GM21360 (cell line): Measurements from ENCODE around the gene SBF2.
"Not testable (repeated sequence)": the region's sequence is repeated elsewhere in the genome, so short reads cannot be mapped to it uniquely, and the experiment has no call there.

Source experiments
- ATAC-seq: cut with Tn5 transposase; IDR thresholded peaks from one replicate; pipeline ENCODE4 v1.9.1; 2021; ENCODE audit warnings: mild to moderate bottlenecking, moderate library complexity; ENCODE audit not compliant: unreplicated experiment

Gene SBF2

GRCh38 chr11:10122326-10123197 lies 171.5 kb downstream of the SBF2 start:
- no peak for ATAC-seq

DNA sequence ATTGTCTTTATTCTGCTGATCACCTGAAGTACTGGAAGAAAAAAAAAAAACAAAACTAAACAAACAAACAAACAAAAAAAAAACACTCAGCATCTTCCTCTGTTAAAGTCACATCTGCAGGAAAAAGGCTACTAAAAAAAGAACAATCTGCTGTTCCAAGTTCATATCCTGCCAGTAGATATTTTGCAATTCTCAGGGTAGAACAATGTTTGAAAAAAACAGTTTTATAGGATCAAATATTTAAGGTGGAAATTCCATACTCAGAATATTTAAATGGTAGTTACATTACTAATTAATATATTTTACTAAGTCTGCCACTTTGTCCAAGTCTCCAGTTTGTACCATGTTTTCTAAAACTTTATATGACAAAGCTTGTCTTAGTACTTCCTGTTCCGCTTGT lies 175.2 kb downstream of the SBF2 start:
- no peak for ATAC-seq

- ATAC-seq: no peak
These were observed 176.2 kb downstream of the SBF2 start for GRCh38 chr11:10117709-10118351.

- no peak for ATAC-seq
These were observed 177.4 kb downstream of the SBF2 start for GRCh38 chr11:10116588-10116987.

DNA sequence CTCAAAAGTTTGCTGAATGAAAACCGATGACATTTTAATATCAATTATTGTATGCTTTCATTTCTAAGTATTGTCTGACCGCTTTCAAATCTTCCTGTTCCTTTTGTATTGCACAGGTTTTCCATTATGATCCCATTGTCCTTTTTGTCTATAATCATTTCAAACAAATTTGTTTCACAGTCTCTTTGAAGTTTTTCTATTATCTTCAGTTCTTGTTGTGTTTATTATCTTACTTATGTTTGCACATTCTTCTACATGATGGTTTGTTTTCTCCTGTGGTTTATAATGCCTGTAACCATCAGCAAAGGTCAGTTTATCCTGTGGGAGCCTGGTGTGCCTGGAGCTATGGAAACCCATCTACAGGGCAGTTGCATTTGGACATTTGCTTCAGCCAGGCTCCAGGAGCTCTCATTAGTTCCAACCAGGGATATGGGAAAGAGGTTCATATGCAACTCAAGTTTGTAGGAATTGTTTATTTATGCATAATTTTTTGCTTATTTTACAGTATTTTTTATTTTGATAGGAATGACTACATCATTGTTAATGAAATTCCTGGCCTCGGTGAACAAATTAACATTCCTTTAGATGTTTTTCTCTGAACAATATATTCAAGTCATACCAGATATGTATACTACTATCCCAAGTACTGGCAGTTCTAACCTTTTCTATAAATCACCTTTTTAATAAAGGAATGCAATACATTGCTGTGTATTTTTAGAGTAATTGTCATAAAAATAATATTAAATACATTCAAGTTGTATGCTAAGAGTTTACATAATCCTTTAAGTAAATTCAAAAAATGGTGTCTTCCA lies 179.2 kb downstream of the SBF2 start:
- no peak for ATAC-seq

GRCh38 chr11:10113852-10114251 lies 180.2 kb downstream of the SBF2 start:
- ATAC-seq: no peak

DNA sequence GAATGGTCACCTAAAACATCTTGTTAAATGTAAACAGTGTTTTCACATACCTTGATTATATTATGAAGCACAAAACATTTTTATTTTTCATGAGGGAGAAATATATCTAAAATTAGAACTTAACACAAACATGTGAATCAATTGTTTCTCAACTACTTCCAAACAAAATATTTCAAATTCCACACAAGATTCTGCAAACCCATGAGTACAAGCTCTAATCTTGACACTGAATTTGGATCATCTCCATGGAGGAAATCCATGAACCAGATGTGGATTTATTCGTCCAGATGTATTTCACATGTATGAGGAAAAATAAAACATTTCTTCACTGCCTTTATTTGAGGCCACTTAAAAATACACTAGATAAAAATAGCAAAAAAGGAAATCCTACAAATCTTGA lies 184.2 kb downstream of the SBF2 start:
- ATAC-seq: no peak

GRCh38 chr11:10108915-10109680 lies 184.9 kb downstream of the SBF2 start:
- no peak for ATAC-seq

GRCh38 chr11:10107497-10107896 lies 186.5 kb downstream of the SBF2 start:
- no peak for ATAC-seq

- no peak for ATAC-seq
These were observed 196.4 kb downstream of the SBF2 start for GRCh38 chr11:10097615-10098014.

- no peak for ATAC-seq
These were observed 197.0 kb downstream of the SBF2 start for GRCh38 chr11:10096987-10097386.

DNA sequence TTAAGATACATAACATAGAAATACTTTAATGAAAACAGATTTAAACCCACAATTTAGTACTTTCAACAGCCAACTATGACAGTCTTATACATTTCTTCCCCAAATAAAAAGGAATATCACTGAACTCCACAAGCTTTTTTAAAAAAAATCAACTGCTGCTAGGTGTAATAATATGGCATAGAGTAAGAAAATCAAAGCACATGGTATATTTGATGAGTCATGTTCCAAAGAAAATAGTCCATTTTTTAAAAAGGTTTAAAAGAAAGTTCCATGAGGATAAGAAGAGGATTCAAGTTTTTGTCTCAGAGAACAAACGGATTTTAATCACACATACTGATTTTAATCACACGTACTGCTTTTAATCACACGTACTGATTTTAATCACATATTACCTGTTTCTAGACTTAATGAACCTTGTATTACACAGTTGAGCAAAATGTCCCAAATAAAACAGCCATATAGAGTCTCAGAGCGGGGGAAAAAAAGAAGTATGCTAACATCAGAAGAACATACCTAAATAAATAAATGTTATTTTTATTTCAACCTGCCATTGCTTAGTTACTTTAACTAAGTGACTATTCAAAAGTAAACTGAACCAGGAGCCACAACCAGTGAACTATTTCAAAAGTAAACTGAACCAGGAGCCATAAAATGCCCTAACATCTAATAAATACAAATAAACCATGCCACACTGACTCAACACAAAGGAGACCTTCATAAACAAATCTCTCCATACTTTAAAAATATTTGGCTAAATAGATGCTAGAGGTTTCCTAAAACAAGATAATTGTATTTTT lies 198.4 kb downstream of the SBF2 start:
- no peak for ATAC-seq

DNA sequence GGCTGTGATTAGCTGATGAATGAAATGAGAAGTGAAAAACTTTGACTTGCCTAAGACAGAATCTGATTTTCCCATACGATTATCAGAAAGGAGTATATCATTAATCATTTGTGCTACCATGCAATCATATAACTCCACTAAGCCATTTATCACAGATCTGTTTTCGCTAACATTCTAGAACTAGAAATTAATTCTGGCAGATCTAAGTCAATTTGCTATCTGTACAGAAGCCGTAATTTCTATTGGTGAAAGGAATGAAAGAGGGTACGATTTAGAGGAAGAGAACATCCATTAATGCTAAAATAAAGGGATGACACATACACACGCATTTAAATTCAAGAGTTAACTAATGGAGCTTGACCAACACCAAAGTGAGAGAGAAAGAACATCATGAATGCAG lies 201.6 kb downstream of the SBF2 start:
- no peak for ATAC-seq

GRCh38 chr11:10091314-10092045 lies 202.5 kb downstream of the SBF2 start:
- no peak for ATAC-seq

- not testable (repeated sequence) for ATAC-seq
These were observed 206.1 kb downstream of the SBF2 start for GRCh38 chr11:10087923-10088225.

DNA sequence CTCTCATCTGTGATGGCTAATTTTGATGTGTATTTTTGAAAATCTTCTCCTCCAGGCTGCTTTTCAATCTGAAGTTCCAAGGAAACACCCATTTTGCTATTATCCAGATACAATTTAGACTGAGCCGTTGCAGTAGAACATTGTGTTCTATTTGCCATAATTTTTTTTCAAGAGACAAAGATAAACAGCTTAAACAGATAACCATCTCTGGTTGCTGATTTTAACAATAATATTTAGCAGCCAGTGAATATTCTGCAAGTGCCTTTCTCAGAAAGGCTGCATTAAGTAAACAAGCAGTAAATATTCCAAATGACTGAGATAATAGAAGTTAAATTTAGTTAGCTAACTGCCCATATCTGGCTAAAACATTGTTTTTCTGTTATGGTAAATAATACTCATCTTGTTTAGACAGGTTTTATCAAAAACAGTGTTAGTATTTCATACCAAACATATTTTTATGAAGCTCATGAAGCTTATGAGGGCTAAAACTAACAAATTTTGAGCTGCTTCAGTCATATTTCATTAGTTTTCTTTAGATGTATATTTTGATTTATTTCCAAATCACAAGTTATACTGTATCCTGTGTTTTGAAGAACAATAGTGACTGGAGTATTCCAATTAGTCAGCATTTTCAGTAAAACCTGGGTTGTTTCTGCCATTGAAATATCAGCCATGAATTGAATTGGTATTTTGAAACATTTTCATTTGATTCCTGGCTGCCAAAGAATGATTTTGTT lies 206.7 kb downstream of the SBF2 start:
- no peak for ATAC-seq

GRCh38 chr11:10080138-10080537 lies 213.9 kb downstream of the SBF2 start:
- ATAC-seq: no peak

DNA sequence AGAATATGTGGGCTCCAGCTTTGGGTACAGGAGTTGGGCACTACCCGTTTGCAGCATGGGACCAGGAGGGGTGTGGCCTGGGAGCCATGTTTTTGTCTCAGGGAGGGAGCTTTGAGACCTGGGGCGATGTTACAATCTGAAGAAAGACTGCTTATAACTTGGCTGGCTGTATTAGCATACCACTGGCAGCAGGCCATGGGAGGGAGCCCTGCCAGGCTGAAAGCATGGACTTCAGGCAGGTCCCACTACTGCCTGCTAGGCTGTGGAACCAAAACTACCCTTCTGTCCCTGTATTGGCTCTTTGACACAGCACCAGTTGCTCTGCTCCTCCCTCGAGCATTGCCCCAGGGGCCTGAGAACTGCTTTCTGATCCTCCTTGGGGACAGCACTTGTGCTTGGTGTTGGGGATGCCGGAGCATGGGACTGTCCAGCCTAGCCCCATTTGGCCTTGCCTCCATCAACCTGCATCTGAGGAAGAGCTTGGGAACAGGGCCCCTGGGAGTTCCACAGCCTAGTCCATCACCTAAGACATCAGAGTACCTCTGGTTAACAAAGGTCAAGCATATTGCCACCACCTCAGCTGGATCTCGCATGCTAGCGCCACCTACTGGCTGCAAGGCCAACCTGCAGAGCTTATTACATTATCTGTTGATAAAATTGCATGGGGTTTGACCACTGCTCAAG lies 217.4 kb downstream of the SBF2 start:
- ATAC-seq: no peak
